Measurements from ENCODE around the gene PLA2G1B.

PLA2G1B gene

DNA sequence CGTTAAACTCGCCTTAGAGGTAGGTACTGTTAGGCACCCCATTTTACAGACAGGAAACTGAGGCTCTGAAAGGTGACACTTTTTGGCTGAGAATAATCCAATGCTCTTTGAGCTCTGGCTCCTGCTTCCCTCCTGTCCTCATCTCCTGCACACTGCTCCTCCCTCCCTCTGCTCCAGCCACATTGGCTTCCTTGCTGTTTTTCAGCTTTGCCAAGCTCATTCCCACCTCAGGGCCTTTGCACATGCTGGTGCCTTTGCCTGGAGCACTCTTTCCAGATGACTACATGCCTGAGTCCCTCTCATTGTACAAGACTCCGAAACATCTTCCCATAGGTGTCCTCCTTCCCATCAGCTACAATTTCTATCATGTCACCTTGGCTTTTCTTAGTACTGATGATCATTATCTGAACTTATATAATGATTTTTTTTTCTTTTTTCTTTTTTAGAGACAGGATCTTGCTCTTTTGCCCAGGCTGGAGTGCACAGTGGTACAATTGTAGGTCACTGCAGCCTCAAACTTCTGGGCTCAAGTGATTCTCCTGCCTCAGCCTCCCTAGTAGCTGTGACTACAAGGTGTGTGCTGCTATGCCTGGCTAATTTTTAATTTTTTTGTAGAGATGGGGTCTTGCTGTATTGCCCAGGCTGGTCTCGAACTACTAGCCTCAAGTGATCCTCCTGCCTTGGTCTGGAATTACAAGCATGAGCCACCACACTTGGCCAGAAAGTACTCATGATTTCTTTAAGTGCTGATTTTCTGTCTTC, 26.2 kb upstream of the PLA2G1B start:
- Histone ChIP-seq H3K27me3 (ENCODE audit: control insufficient read depth, insufficient read depth, low read length) (no peaks in the 10 kb centered on the region), H3K9ac (ENCODE audit: low read length) (no peak overlapping the region), H3K4me3 (ENCODE audit: low read length) (no peak overlapping the region), H3K27ac (ENCODE audit: low read depth, low read length) (no peak overlapping the region), H3K36me3 (ENCODE audit: control insufficient read depth, insufficient read depth, low read length) (no peaks in the 10 kb centered on the region), H3K4me1 (ENCODE audit: control insufficient read depth, insufficient read depth, low read length) (no peaks in the 10 kb centered on the region)

DNA sequence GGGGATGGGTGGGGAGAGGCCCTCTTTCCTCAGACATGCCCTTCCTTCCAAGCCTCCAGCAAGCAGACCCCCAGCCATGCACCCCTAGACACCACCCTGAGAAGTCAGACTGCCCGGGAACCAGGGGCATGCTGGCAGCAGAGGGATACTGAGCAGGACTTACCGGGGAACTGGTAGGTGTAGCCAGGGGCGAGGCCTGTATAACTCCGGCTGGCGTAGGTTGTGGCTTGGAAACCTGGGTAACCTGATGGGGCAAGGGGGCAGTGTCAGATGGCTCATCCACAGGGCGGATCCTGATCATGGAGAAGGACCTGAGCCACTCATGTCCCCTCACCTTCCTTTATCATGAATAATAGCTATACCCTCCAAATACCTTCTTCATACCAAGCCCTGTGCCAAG, 25.6 kb upstream of the PLA2G1B start:
- no peak overlapping the region for H3K9ac ChIP-seq (ENCODE audit: low read length)
- no peaks in the 10 kb centered on the region for H3K4me1 ChIP-seq (ENCODE audit: control insufficient read depth, insufficient read depth, low read length)
- no peak overlapping the region for H3K4me3 ChIP-seq (ENCODE audit: low read length)
- no peaks in the 10 kb centered on the region for H3K27me3 ChIP-seq (ENCODE audit: control insufficient read depth, insufficient read depth, low read length)
- no peak overlapping the region for H3K27ac ChIP-seq (ENCODE audit: low read depth, low read length)
- H3K36me3 ChIP-seq (ENCODE audit: control insufficient read depth, insufficient read depth, low read length), result no peaks in the 10 kb centered on the region

DNA sequence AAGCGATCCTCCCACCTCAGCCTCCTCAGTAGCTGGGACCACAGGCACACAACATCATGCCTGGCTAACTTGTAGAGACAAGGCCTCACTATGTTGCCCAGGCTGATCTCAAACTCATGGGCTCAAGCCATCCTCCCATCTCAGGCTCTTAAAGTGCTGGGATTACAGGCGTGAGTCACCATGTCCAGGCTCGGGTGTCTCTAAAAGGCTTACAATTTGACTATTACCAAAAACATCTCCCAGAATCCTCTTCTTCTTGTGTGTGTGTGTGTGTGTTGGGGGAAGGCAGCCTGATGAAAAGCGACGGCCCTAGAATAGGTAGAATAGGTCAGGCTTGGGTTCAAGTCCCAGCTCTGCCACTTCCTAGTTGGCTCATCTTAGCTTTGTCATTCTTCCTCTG, 24.5 kb upstream of the PLA2G1B start:
- no peaks in the 10 kb centered on the region for H3K27me3 ChIP-seq (ENCODE audit: control insufficient read depth, insufficient read depth, low read length)
- H3K4me3 ChIP-seq (ENCODE audit: low read length), result no peak overlapping the region
- H3K36me3 ChIP-seq (ENCODE audit: control insufficient read depth, insufficient read depth, low read length), result no peaks in the 10 kb centered on the region
- no peak overlapping the region for H3K9ac ChIP-seq (ENCODE audit: low read length)
- no peak overlapping the region for H3K27ac ChIP-seq (ENCODE audit: low read depth, low read length)
- H3K4me1 ChIP-seq (ENCODE audit: control insufficient read depth, insufficient read depth, low read length), result no peaks in the 10 kb centered on the region

DNA sequence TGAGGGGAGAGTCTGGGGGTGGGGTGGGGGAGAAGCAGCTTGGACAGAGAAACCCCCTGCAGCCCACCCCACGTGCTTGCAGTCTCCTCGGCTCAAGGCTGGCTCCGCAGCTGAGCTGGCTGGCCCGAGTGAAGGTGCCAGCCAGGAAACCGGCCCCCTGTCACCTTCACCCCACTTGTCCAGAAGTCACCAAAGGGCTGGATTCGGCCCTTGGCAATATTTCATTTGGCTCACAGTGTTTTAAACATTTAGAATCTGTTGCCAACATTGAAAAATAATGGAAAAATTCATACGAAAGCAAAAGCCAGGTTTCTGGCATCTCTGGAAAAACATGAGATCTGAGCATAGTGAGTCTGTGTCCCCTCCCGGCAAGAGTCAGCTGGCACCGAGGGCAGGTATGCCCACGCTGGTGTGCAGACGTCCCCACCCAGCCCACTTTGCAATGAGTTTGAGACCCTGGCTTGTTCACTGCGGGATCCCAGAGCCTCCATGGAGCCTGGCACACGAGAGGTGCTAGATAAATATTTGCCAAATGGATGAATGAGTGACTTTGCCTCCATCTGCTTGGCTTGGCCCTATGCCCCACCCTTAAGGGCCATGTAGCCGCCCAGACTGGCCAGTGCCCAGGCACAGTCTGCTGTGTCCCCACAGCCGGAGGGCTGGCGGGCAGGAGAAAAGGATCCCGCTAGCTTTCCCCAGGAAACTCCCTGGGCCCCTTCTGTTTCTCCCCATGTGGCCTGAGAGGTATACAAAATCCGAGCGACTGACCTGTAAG, 23.2 kb upstream of the PLA2G1B start:
- no peak overlapping the region for H3K9ac ChIP-seq (ENCODE audit: low read length)
- H3K27me3 ChIP-seq (ENCODE audit: control insufficient read depth, insufficient read depth, low read length), result no peaks in the 10 kb centered on the region
- no peak overlapping the region for H3K27ac ChIP-seq (ENCODE audit: low read depth, low read length)
- no peak overlapping the region for H3K4me3 ChIP-seq (ENCODE audit: low read length)
- H3K36me3 ChIP-seq (ENCODE audit: control insufficient read depth, insufficient read depth, low read length), result no peaks in the 10 kb centered on the region
- no peaks in the 10 kb centered on the region for H3K4me1 ChIP-seq (ENCODE audit: control insufficient read depth, insufficient read depth, low read length)

DNA sequence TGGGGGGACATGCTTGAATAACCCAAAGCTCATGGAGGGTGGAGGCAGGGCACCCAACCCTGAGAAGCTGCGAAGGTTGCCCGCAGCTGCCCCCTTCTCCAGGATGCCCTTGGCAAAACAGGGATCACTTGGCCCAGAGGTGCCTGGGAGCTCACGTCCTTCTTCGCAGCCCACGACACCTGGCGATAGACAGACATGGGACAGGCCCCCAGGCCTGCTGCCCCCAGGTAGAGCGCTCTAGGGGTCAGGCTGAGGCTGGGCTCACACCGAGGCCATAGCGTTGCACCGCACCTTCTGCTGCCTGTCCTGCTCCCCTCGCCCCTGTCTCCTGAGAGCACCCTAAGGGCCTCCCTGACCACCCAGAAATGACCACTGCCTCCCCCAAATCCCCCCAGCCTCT, 20.2 kb upstream of the PLA2G1B start:
- H3K27ac ChIP-seq (ENCODE audit: low read depth, low read length), result no peak overlapping the region
- H3K36me3 ChIP-seq (ENCODE audit: control insufficient read depth, insufficient read depth, low read length), result no peaks in the 10 kb centered on the region
- H3K27me3 ChIP-seq (ENCODE audit: control insufficient read depth, insufficient read depth, low read length), result no peaks in the 10 kb centered on the region
- H3K9ac ChIP-seq (ENCODE audit: low read length), result no peak overlapping the region
- no peak overlapping the region for H3K4me3 ChIP-seq (ENCODE audit: low read length)
- no peaks in the 10 kb centered on the region for H3K4me1 ChIP-seq (ENCODE audit: control insufficient read depth, insufficient read depth, low read length)

DNA sequence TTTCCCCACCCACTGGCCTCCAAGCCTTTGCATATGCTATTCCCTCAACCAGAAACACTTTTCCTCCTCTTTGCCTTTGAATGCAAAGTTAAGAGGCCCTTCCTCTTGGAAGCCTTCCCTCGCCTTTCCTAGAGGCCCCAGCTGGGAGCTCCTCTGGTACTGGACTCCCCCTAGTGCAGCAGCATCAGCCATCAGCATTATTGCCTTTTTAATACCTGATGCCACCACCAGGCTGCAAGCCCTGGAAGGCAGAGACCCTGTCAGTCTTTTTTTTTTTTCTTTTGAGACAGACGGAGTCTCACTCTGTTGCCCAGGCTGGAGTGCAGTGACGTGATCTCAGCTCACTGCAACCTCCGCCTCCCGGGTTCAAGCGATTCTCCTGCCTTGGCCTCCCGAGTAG, 19.1 kb upstream of the PLA2G1B start:
- no peak overlapping the region for H3K27ac ChIP-seq (ENCODE audit: low read depth, low read length)
- no peaks in the 10 kb centered on the region for H3K27me3 ChIP-seq (ENCODE audit: control insufficient read depth, insufficient read depth, low read length)
- no peaks in the 10 kb centered on the region for H3K4me1 ChIP-seq (ENCODE audit: control insufficient read depth, insufficient read depth, low read length)
- no peak overlapping the region for H3K4me3 ChIP-seq (ENCODE audit: low read length)
- no peaks in the 10 kb centered on the region for H3K36me3 ChIP-seq (ENCODE audit: control insufficient read depth, insufficient read depth, low read length)
- no peak overlapping the region for H3K9ac ChIP-seq (ENCODE audit: low read length)

DNA sequence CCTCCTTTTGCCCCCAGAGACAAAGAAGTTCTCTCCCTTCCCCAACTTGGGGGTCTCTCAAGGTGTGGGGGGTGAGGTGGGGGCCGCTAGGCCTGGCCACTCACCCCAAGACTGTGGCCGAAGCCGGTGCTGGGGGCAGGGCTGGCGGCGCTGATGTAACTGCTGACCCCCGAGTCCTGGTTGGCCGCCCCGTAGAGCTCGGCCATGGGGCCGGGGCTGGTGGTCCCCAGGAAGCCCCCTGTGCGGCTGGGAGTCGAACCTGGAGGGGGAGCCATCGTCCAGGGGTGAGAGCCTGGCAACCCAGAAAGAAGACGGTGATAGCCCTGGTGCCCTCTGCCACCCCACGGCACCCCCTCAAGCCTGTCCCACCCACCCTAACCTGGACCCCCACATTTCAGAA, 18.5 kb upstream of the PLA2G1B start:
- Histone ChIP-seq H3K27ac (ENCODE audit: low read depth, low read length) (no peak overlapping the region), H3K36me3 (ENCODE audit: control insufficient read depth, insufficient read depth, low read length) (no peaks in the 10 kb centered on the region), H3K27me3 (ENCODE audit: control insufficient read depth, insufficient read depth, low read length) (no peaks in the 10 kb centered on the region), H3K4me3 (ENCODE audit: low read length) (no peak overlapping the region), H3K9ac (ENCODE audit: low read length) (no peak overlapping the region), H3K4me1 (ENCODE audit: control insufficient read depth, insufficient read depth, low read length) (no peaks in the 10 kb centered on the region)

DNA sequence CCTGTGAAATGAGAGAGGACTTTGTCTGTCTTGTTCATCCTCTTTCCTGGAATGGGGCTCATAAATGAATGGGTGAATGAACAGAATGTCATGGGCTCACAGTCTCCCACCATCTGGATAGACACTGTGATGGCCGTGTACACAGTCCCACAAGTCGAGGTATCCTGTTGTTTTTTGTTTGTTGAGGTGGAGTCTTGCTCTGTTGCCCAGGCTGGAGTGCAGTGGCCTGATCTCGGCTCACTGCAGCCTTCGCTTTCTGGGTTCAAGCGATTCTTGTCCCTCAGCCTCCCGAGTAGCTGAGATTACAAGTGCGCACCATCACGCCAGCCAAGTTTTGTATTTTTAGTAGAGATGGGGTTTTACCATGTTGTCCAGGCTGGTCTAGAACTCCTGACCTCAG, 16.1 kb upstream of the PLA2G1B start:
- Histone ChIP-seq H3K27me3 (ENCODE audit: control insufficient read depth, insufficient read depth, low read length) (no peaks in the 10 kb centered on the region), H3K27ac (ENCODE audit: low read depth, low read length) (no peak overlapping the region), H3K36me3 (ENCODE audit: control insufficient read depth, insufficient read depth, low read length) (no peaks in the 10 kb centered on the region), H3K4me1 (ENCODE audit: control insufficient read depth, insufficient read depth, low read length) (no peaks in the 10 kb centered on the region), H3K4me3 (ENCODE audit: low read length) (no peak overlapping the region), H3K9ac (ENCODE audit: low read length) (no peak overlapping the region)

DNA sequence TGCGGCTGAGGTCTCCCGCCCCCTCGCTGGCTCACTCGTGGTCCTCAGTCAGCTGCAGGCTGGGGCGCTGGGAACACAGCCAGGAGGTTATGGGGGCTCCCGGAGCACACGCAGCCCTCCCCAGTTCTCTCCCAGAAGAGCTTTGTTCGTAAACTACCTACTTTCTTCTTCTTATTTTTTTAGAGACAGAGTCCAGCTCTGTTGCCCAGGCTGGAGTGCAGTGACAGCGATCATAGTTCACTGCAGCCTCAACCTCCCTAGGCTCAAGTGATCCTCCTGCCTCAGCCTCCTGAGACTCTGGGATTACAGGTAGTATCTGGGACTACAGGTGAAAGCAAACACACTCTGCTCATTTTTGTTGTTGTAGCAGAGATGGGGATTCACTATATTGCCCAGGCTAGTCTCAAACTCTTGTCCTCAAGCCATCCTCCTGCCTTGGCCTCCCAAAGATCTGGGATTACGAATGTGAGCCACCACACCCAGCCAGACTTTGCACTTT, 15.5 kb upstream of the PLA2G1B start:
- H3K4me3 ChIP-seq (ENCODE audit: low read length), result no peak overlapping the region
- H3K4me1 ChIP-seq (ENCODE audit: control insufficient read depth, insufficient read depth, low read length), result no peaks in the 10 kb centered on the region
- H3K27me3 ChIP-seq (ENCODE audit: control insufficient read depth, insufficient read depth, low read length), result no peaks in the 10 kb centered on the region
- no peaks in the 10 kb centered on the region for H3K36me3 ChIP-seq (ENCODE audit: control insufficient read depth, insufficient read depth, low read length)
- H3K27ac ChIP-seq (ENCODE audit: low read depth, low read length), result no peak overlapping the region
- no peak overlapping the region for H3K9ac ChIP-seq (ENCODE audit: low read length)

DNA sequence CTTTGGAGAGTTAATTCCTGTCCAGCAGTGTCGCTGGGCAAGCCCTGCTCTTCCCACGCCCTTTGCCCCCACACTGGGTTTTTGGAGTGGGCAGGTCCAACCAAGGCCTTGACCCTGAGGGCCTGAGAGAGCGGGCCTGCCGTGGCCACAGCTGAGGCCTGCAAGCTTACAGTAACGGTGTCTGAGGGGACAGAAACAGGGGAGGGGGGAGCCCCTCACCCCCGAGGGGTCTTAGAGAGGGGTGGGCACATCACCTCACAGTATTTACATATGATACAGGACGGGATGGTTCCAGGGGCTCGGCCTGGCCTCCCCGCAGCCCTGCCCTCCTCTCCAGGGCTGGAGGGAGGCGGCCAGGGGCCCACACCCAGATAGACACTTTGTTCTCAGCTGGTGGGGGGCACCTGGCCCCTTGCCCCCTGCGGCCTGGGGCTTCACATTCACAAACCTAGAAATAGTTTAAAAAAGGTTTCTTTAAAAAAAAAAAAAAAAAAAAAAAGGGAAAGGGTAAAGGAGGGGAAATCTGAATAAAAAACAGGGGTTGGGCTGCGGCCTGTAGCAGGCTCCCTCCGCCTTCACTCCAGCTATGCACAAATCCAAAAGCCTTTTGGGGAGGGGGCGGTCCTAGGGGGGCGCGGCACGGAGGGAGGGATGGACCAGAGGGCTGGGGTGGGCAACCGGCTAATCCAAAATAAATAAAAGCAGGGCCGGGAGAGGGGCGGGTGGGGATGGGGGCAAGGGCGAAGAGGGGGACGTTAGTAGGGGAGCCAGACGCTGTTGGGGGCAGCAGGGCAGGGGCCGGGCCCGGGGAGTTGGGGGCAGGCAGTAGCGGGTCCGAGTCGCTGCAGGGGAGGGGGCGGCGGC, 14.8 kb upstream of the PLA2G1B start:
- Histone ChIP-seq H3K36me3 (ENCODE audit: control insufficient read depth, insufficient read depth, low read length) (no peaks in the 10 kb centered on the region), H3K4me3 (ENCODE audit: low read length) (no peak overlapping the region), H3K9ac (ENCODE audit: low read length) (no peak overlapping the region), H3K27me3 (ENCODE audit: control insufficient read depth, insufficient read depth, low read length) (no peaks in the 10 kb centered on the region), H3K27ac (ENCODE audit: low read depth, low read length) (no peak overlapping the region), H3K4me1 (ENCODE audit: control insufficient read depth, insufficient read depth, low read length) (no peaks in the 10 kb centered on the region)

DNA sequence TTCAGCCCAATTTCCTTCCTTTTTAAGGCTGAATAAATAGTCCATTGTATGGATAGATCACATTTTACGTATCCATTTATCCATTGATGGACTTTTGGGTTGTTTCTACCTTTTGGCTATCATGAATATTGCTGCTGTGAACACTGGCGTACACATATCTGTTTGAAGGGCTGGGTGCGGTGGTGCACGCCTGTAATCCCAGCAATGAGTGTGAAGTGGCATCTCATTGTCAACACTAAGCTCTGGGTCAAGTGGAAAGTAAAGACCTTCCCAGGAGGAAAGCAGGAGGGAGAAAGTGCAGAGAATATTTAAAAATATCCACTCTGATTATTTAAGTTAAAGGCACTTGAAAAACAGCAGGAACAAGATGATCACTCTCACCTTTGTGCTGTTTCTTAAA, 11.7 kb upstream of the PLA2G1B start:
- H3K36me3 ChIP-seq (ENCODE audit: control insufficient read depth, insufficient read depth, low read length), result no peaks in the 10 kb centered on the region
- H3K9ac ChIP-seq (ENCODE audit: low read length), result no peak overlapping the region
- no peak overlapping the region for H3K27ac ChIP-seq (ENCODE audit: low read depth, low read length)
- H3K4me3 ChIP-seq (ENCODE audit: low read length), result no peak overlapping the region
- no peaks in the 10 kb centered on the region for H3K27me3 ChIP-seq (ENCODE audit: control insufficient read depth, insufficient read depth, low read length)
- no peaks in the 10 kb centered on the region for H3K4me1 ChIP-seq (ENCODE audit: control insufficient read depth, insufficient read depth, low read length)

DNA sequence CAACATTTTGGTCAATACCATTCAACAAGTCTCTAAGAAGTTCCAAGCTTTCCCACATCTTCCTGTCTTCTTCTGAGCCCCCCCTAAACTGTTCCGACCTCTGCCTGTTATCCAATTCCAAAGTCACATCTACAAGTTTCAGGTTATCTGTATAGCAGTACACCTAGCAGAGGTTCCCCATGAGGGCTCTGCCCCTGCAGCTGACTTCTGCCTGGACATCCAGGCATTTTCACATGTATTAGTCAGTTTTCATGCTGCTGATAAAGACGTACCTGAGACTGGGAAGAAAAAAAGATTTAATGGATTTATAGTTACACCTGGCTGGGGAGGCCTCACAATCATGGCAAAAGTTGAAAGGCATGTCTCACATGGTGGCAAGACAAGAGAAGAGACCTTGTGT, 10.2 kb upstream of the PLA2G1B start:
- Histone ChIP-seq H3K4me3 (ENCODE audit: low read length) (no peak overlapping the region), H3K36me3 (ENCODE audit: control insufficient read depth, insufficient read depth, low read length) (no peaks in the 10 kb centered on the region), H3K4me1 (ENCODE audit: control insufficient read depth, insufficient read depth, low read length) (no peaks in the 10 kb centered on the region), H3K27me3 (ENCODE audit: control insufficient read depth, insufficient read depth, low read length) (no peaks in the 10 kb centered on the region), H3K27ac (ENCODE audit: low read depth, low read length) (no peak overlapping the region), H3K9ac (ENCODE audit: low read length) (no peak overlapping the region)

Measured in rectal smooth muscle tissue (tissue), 1 donor.